Measurements from ENCODE around the gene OR14K1.
"Not testable (repeated sequence)": the region's sequence is repeated elsewhere in the genome, so short reads cannot be mapped to it uniquely, and the experiment has no call there.

OR14K1 gene

GRCh38 chr1:247738315-247738714, at the start of gene OR14K1:
Gene OR14K1, plus strand, starts transcription at chr1:247738615. Its CDS starts 0 bp downstream, at chr1:247738615.
- no peak for DNase-seq

- DNase-seq = no peak
These were observed 37.1 kb upstream of the OR14K1 start for GRCh38 chr1:247701338-247701737.

GRCh38 chr1:247710681-247711080, 27.7 kb upstream of the OR14K1 start:
- DNase-seq = not testable (repeated sequence)

- no peak for DNase-seq
These were observed 24.7 kb upstream of the OR14K1 start for GRCh38 chr1:247713753-247714152.

- DNase-seq = no peak
These were observed 21.9 kb upstream of the OR14K1 start, which contains the start of gene OR6F1 for GRCh38 chr1:247716546-247716945. Gene OR6F1, minus strand, starts transcription at chr1:247716646. Its CDS starts 3,891 bp downstream, at chr1:247712755.

GRCh38 chr1:247721222-247721621, 17.2 kb upstream of the OR14K1 start:
- DNase-seq = no peak

- no peak for DNase-seq
These were observed 2.3 kb downstream of the OR14K1 start for GRCh38 chr1:247740721-247741120.

- no peak for DNase-seq
These were observed 3.3 kb downstream of the OR14K1 start for GRCh38 chr1:247741756-247742155.

GRCh38 chr1:247742215-247742760, 3.9 kb downstream of the OR14K1 start:
- DNase-seq = not testable (repeated sequence)

GRCh38 chr1:247746391-247746935, 8.0 kb downstream of the OR14K1 start:
- no peak for DNase-seq

- no peak for DNase-seq
These were observed 9.2 kb downstream of the OR14K1 start for GRCh38 chr1:247747616-247748015.

- no peak for DNase-seq
These were observed 9.6 kb downstream of the OR14K1 start, which contains the start of gene OR14A2 for GRCh38 chr1:247748041-247748440. Gene OR14A2, minus strand, starts transcription at chr1:247748141.

GRCh38 chr1:247749870-247750269, 11.5 kb downstream of the OR14K1 start:
- DNase-seq = no peak

- DNase-seq = not testable (repeated sequence)
These were observed 15.9 kb downstream of the OR14K1 start for GRCh38 chr1:247754311-247754710.

- no peak for DNase-seq
These were observed 22.0 kb downstream of the OR14K1 start, which contains the start of gene OR1C1 for GRCh38 chr1:247760456-247760855. Gene OR1C1, minus strand, starts transcription at chr1:247760556. Its CDS starts 2,150 bp downstream, at chr1:247758406.

GRCh38 chr1:247769603-247770002, 31.2 kb downstream of the OR14K1 start:
- no peak for DNase-seq

All from DMS153 (cell line).